ENCODE results near the gene SALL1.

The SALL1 gene

GRCh38 chr16:51106535-51106934 is 44.5 kb downstream of the SALL1 start:
- Histone ChIP-seq H3K4me3 (ENCODE audit: low read depth, low read length) (no peak overlapping the region), H3K27me3 (no peaks in the 10 kb centered on the region), H3K4me1 (no peaks in the 10 kb centered on the region), H3K36me3 (no peaks in the 10 kb centered on the region), H3K9me3 (no peaks in the 10 kb centered on the region)
- no peak for TF ChIP-seq CTCF (IDR thresholded peaks at IDR 0.05; ENCODE audit: low read depth, low read length)
- no peak for DNase-seq

DNA sequence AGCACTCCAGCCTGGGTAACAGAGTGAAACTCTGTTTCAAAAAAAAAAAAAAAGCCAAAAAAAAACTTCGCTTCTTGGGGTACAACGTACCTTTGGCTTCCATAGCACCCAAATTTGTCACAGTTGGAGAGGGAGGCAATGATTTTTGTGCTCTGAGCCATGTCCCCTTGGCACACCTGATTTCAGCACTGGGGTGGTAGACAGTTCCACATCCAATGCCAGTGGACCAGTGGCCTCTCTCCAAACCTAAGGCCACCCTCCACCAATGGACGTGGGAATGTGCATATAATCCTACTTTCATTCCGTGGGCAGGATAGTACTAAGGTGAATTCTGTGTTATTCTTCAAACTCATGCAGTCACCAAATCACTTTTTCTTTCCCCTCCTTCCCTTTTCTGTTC is 47.5 kb downstream of the SALL1 start:
- no peaks in the 10 kb centered on the region for H3K4me1 ChIP-seq
- no peak for DNase-seq
- no peaks in the 10 kb centered on the region for H3K36me3 ChIP-seq
- H3K27me3 ChIP-seq = no peaks in the 10 kb centered on the region
- H3K4me3 ChIP-seq (ENCODE audit: low read depth, low read length) = no peak overlapping the region
- no peaks in the 10 kb centered on the region for H3K9me3 ChIP-seq
- TF ChIP-seq CTCF (IDR thresholded peaks at IDR 0.05; ENCODE audit: low read depth, low read length) = no peak

- Histone ChIP-seq H3K4me1 (no peaks in the 10 kb centered on the region), H3K9me3 (no peaks in the 10 kb centered on the region; the same call in 1 of the 2 replicates), H3K4me3 (ENCODE audit: low read depth, low read length) (no peak overlapping the region), H3K27me3 (no peaks in the 10 kb centered on the region), H3K36me3 (no peaks in the 10 kb centered on the region)
- no peak for TF ChIP-seq CTCF (IDR thresholded peaks at IDR 0.05; ENCODE audit: low read depth, low read length)
- DNase-seq = no peak
These were observed 53.3 kb downstream of the SALL1 start for GRCh38 chr16:51097729-51098128.

DNA sequence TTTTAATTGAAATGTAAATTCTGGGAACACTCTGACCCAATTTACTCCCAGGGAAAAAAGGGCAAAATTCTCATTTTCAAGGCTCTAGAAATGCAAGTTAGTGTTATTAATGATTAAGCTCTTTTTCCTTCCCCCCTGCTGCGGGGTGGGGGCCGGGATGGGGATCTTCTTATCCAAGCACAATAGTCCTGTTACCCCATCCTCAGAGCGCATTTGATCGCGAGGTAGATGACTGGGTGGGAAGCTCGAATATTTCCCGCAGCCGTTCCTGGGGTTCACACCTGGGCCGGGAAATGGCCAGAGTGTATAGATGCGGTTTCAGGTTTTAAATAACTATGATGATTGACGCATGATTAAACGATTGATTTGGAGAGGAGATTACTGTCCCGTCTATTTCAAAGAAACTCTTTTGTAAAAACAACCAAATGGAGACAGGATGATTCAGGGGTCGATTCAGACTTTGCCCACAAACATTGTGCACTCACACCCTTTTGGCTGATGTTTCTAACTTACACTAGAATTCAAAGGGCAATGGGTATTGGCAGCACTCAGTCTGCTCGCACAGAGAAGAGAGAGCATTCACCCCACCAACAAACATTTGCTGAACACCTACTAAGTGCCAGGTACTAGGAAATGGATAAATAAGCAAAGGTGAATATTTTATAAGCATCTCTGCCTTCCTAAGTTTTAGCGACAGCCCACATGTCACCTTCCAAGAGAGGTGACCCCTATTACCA is 55.0 kb downstream of the SALL1 start:
- no peak overlapping the region for H3K4me3 ChIP-seq (ENCODE audit: low read depth, low read length)
- DNase-seq = no peak
- H3K9me3 ChIP-seq = no peaks in the 10 kb centered on the region; the same call in 1 of the 2 replicates
- no peak for TF ChIP-seq CTCF (IDR thresholded peaks at IDR 0.05; ENCODE audit: low read depth, low read length)
- no peaks in the 10 kb centered on the region for H3K36me3 ChIP-seq
- no peaks in the 10 kb centered on the region for H3K27me3 ChIP-seq
- no peaks in the 10 kb centered on the region for H3K4me1 ChIP-seq

DNA sequence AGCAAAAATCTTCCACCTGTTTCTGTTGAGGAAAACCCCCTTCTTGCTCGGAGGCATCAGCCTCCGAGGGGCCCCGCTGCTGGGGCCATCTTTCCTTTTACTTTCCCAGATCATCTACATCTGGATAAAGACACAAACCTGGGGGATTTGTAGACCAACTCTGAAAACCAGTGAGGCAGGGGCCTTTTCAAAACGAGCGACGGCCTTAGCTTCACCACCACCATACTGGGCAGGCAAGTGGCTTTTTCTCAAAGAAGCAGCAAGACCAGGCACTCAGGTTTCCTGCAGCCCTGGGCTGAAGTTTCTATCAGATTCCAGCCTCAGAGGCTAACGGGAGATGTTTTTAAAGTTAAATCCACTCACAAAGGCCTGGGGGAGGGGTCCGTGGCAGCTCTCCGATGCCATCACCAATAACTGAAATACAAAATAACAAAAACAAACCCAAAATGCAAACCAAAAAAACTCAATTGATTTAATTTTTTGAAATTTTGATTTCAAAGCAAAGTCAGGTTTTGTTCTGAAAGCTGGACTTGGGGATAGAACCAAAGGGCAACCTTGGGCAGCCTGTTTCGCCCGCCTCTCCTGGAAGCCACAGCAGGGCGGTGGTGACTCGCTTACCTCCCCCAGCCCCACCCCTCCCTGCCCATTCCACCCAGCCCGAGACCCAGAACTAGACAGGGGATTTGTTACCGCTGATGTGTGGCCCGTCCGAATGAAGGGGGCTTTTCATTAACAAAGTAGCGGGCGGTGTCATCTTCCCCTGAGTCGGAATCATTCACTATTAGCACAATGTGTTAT is 55.8 kb downstream of the SALL1 start:
- Histone ChIP-seq H3K36me3 (no peaks in the 10 kb centered on the region), H3K27me3 (no peaks in the 10 kb centered on the region), H3K4me3 (ENCODE audit: low read depth, low read length) (no peak overlapping the region), H3K4me1 (no peaks in the 10 kb centered on the region), H3K9me3 (no peaks in the 10 kb centered on the region; the same call in 1 of the 2 replicates)
- TF ChIP-seq CTCF (IDR thresholded peaks at IDR 0.05; ENCODE audit: low read depth, low read length) = no peak
- DNase-seq = no peak
